Activated CD4-positive, alpha-beta T cell treated with anti-CD3 and anti-CD28 coated beads for 1 hour (primary cell): Measurements from ENCODE around the gene ZACN.
A peak's percentile ranks its signal among the peaks of the same experiment; 100 is the strongest.

ENCODE experiments used
- DNase-seq: peaks from one replicate; pipeline ENCODE4 v3.0.0-alpha.2; 2020

The ZACN gene

GRCh38 chr17:76082326-76083251, 3.6 kb downstream of the ZACN start:
- no peak for DNase-seq

GRCh38 chr17:76083536-76084182, 4.7 kb downstream of the ZACN start:
- DNase-seq: no peak

GRCh38 chr17:76085066-76085730, 6.2 kb downstream of the ZACN start:
- DNase-seq: no peak

- DNase-seq: no peak
Measured at GRCh38 chr17:76085731-76086366, 6.9 kb downstream of the ZACN start.

GRCh38 chr17:76086384-76086783, 7.4 kb downstream of the ZACN start:
- DNase-seq: no peak

DNA sequence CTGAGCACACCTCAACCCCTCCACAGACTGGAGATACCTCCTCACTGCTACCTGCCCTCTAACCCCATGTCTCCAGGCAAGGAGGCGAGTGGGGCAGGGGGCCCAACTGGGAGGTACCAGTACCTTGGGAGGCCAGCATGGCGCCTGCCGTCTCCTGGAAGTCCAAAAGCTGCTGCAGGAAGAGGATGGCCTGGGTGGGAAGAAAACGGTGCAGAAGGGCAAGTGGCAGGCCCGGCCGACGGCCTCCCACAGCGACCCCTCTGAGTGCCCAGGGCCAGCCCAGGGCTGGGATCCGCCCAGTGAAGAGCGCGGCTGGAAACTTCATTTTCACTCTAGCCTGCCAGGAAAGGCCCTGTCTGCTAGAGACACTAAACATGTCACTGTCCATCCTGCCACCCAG, 8.5 kb downstream of the ZACN start:
- no peak for DNase-seq

DNA sequence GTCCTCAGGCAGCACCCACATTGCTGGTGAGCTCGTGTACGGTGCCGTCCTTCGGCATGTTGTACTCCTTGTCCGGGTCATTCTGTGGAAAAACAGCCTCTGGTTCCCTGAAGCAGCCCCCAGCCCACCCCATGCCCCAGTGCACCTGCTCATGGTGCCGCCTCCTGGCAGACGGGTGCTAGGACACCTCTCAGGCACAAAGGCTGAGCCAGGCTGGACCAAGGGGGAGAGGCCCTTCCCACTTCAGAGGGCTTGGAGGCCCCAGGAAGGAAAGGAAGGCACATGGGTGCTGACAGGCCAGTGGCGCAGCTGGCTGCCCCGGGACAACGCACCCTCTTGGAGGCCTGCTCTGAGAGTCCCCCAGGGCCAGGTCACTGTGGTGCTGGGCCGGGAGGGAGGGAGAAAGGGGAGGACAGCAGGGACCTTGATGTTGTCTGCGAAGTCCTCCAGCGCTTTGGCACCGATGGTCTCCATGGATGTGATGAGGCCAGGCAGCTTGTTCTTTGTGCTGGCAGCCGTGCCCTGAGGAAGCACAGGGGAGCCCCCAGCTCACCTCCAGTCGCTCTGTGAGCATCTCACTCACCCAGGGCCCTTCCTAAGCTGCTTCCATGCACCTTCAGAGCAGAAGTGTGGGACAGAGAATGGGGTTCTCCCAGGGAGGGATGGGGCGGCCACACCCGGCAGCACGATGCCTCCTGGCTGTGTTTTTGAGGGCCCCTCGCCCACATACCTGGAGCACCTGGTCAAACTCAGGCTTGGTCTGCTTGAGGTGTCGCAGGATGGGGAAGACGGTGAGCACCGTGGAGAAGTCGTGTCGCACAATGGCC, 9.3 kb downstream of the ZACN start:
- DNase-seq: no peak

DNA sequence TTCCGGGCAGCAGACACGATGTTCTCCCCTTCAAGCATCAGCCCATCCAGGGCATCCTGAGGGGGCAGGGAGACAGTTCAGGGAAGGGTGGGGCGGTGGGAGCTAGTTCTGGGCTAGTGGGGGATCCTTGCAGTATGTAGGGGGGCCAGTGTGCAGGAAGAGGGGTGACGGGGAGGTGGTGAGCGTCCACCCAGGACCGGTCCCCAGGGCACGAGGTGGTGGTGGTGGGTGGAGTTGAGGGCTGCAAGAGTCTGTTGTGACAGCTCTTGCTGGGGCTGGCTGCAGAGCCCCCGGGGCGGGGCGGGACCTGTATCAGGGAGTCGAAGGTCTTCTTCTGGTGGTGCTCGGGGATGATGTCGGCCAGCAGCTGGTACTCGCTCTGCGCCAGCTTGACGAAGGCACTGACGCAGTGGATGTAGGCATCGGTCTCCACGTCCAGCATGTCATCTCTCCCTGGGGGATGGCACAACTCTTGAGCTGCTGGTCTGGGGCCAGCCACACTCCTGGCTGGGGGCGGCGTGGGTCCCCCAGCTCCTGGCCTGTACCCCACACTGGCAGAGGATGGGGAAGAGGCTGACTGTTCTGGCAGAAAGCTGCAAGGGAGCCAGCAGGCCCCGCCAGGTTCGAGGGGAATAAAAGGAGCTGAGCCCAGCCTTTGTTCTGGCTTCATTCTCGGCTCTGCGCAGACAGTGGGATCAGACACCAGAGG, 10.0 kb downstream of the ZACN start:
- no peak for DNase-seq

GRCh38 chr17:76089680-76090516, 10.9 kb downstream of the ZACN start:
- no peak for DNase-seq

DNA sequence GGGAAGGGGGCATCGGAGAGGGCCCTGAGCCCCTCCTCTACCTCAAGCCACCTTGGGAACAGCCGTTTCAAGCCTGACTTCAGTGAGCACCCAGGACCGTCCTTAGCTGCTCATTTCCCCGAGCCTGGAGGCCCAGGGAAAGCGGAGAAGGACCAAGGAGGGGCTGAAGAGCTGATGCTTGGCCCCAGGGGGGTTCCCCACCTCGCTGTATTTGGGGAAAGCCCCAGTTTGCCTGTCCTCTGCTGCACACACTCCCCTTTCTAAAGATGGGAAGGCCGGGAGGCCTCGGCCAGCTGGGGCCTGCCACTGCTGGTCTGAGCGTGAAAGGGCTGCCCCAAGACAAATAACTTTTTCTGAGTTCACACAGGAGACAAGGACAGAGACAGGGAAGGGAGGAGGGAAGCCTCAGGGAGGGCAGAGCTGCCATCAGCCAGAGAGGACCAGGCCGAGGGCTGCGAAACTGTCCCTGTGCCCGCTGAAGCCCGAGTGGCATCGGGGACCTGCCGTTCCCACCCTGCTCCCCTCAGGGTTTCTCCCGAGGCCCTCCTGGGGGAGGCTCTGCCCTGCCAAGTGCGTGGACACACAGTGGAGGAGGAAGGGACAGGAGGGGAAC, 11.6 kb downstream of the ZACN start:
- no peak for DNase-seq

GRCh38 chr17:76091526-76092286, 12.7 kb downstream of the ZACN start:
- no peak for DNase-seq

DNA sequence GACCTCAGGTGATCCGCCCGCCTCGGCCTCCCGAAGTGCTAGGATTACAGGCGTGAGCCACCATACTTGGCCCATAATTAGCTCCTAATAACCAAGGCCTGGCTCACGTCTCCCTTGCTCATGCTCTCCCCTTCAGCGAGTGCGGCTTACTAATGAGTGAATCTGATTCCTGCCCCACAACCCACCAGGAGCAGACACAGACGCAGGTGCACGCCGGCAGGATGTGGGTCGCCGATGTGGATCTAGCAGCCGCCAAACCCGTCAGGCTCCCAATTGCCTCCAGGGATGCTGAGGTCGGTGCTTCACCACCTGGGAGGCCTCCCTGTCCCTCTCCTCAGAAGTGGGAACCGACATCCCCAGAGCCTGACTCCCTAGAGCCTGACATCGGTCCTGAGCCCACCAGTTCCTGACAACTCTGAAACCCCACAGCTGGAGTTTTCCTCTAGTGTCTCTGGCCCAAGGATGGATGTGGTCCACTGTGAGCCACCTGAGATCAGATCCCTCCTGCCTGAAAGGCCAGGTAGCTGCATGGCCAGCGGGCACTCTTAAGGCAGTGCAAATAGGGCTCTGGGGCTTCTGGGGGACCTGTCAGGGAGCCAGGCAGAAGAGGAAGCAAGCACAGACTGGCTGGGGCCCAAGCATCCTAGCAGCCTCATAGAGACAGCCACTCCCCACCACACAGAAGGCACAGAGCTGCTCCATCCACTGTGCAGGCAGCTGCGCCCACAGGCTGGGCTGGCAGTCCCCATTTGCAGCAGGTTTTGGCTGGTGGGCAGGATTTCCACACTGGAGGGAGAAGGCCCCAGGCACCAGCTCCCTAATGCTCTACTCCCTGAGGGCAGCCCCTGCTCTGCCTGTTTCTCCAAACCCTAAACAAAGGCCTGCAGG, 13.8 kb downstream of the ZACN start:
- no peak for DNase-seq

DNA sequence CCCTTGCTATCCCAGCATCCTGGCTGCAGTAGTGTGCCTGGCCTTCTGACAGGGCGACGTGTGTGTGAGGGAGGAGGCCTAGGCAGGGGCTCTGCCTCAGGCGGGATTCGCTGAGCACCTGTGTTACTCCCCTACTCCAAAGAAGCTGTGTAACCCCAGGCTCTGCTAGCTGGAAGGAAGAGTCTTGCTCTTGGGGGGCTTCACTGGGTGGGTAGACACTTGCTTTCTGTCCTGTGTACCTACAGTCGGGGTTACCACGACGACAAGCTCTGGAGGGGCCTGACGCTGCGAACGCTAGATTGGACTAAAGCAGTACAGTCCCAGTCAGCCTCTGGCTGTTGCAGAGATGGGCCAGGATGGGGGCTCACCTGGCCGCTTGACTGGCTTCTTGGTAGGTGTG, 15.1 kb downstream of the ZACN start:
- no peak for DNase-seq

DNA sequence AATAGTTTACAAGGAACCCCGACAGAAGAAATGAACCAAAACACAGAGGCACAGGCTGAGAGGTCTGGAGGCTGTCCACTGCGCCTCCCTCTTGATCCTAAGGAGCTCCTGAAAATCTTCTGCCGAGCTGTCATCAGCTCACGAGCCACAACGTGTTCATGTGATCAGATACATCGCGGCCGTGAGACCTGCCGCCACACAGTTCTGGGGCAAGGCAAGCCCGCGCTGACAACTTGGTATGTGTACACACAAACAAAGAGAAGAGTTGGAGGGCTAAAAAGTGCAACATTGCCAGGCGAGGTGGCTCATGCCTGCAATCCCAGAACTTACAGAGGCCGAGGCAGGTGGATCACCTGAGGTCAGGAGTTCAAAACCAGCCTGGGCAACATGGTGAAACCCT, 17.0 kb downstream of the ZACN start:
- DNase-seq: no peak

- no peak for DNase-seq
Measured at GRCh38 chr17:76097716-76098295, 18.8 kb downstream of the ZACN start.

GRCh38 chr17:76102944-76103273, 23.9 kb downstream of the ZACN start:
- no peak for DNase-seq

DNA sequence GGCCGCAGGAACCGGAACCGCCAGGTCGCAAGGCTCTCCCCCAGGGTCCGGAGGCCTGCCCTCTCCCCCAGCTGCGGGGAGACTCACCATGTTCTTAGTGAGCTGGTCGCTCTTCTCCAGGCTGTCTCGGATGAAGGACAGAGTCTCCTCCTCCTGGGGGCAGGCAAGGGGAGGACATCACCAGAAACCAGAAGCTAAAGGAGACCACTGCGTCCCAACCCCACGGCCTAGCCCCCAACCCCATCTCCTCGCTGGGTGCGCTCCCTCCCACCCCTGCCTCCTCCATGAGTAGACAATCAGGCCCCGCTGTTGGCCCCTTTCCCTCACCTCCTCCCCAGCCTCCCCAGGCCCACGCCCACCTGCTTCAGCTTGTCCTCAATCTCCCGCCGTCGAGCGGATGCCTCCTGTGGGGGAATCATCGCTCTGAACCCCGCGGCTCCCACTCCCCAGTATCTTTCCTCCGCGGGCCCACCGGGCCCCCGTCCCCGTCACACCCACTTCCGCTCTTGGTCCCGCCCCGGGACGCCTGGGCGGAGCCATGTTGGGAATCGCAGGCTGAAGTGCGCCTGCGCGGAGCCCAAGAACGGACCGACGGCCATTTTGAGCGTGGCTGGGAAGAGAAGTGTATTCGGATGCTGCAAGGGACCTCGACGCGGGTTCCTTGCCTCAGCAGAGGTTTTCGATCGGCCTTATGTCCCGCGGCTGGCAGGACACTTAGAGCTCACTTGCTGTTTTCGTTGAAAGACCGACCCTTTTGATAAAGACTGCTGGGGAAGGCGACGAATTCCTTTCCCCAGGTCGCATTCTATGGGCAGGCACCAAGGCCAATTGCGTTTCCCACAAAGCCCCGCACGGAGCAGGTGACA, 24.5 kb downstream of the ZACN start, which contains the start of gene EXOC7:
Gene EXOC7 (minus strand): TSS at position 514 of the 866 bp plus-strand sequence. CDS start 95 bp downstream, at position 419.
- DNase-seq: peak; percentile 89
